ENCODE results near the gene CFAP99.

Gene CFAP99

GRCh38 chr4:2434420-2434819, 15.7 kb downstream of the CFAP99 start:
- no peaks in the 10 kb centered on the region for H3K36me3 Mint-ChIP-seq (ENCODE audit: low read depth)
- H3K4me1 Mint-ChIP-seq (ENCODE audit: low read depth): no peaks in the 10 kb centered on the region
- H3K27me3 Mint-ChIP-seq (ENCODE audit: low read depth): no peaks in the 10 kb centered on the region
- no peak overlapping the region for H3K4me3 Mint-ChIP-seq
- DNase-seq (ENCODE audit: low spot score): no peak
- H3K9me3 Mint-ChIP-seq: no peaks in the 10 kb centered on the region
- no peak overlapping the region for H3K27ac Mint-ChIP-seq

GRCh38 chr4:2436301-2436700, 17.5 kb downstream of the CFAP99 start:
- Mint-ChIP-seq H3K27ac (no peak overlapping the region), H3K4me3 (no peak overlapping the region), H3K4me1 (ENCODE audit: low read depth) (no peaks in the 10 kb centered on the region), H3K9me3 (no peaks in the 10 kb centered on the region), H3K27me3 (ENCODE audit: low read depth) (no peaks in the 10 kb centered on the region), H3K36me3 (ENCODE audit: low read depth) (no peaks in the 10 kb centered on the region)
- no peak for DNase-seq (ENCODE audit: low spot score)

- Mint-ChIP-seq H3K4me1 (ENCODE audit: low read depth) (peaks cover 4% of the 10 kb centered on the region), H3K9me3 (no peaks in the 10 kb centered on the region), H3K36me3 (ENCODE audit: low read depth) (no peaks in the 10 kb centered on the region), H3K27me3 (ENCODE audit: low read depth) (no peaks in the 10 kb centered on the region), H3K27ac (no peak overlapping the region), H3K4me3 (no peak overlapping the region)
- no peak for DNase-seq (ENCODE audit: low spot score)
Observed at GRCh38 chr4:2436761-2437474, 18.2 kb downstream of the CFAP99 start.

GRCh38 chr4:2437475-2438215, 18.9 kb downstream of the CFAP99 start:
- Mint-ChIP-seq H3K9me3 (no peaks in the 10 kb centered on the region), H3K36me3 (ENCODE audit: low read depth) (no peaks in the 10 kb centered on the region), H3K27ac (no peak overlapping the region), H3K27me3 (ENCODE audit: low read depth) (no peaks in the 10 kb centered on the region), H3K4me1 (ENCODE audit: low read depth) (peaks cover 4% of the 10 kb centered on the region), H3K4me3 (no peak overlapping the region)
- DNase-seq (ENCODE audit: low spot score): no peak

GRCh38 chr4:2438822-2439718, 20.3 kb downstream of the CFAP99 start:
- no peak for DNase-seq (ENCODE audit: low spot score)
- Mint-ChIP-seq H3K9me3 (no peaks in the 10 kb centered on the region), H3K27me3 (ENCODE audit: low read depth) (no peaks in the 10 kb centered on the region), H3K4me1 (ENCODE audit: low read depth) (peaks cover 4% of the 10 kb centered on the region), H3K4me3 (no peak overlapping the region), H3K36me3 (ENCODE audit: low read depth) (no peaks in the 10 kb centered on the region), H3K27ac (no peak overlapping the region)

GRCh38 chr4:2441393-2442174, 22.8 kb downstream of the CFAP99 start:
- Mint-ChIP-seq H3K4me1 (ENCODE audit: low read depth) (peaks cover 4% of the 10 kb centered on the region), H3K36me3 (ENCODE audit: low read depth) (no peaks in the 10 kb centered on the region), H3K27me3 (ENCODE audit: low read depth) (no peaks in the 10 kb centered on the region), H3K4me3 (no peak overlapping the region), H3K9me3 (no peaks in the 10 kb centered on the region), H3K27ac (peak overlapping the region; percentile 65)
- DNase-seq (ENCODE audit: low spot score): peak; percentile 69

- DNase-seq (ENCODE audit: low spot score): no peak
- no peaks in the 10 kb centered on the region for H3K9me3 Mint-ChIP-seq
- H3K36me3 Mint-ChIP-seq (ENCODE audit: low read depth): no peaks in the 10 kb centered on the region
- no peak overlapping the region for H3K4me3 Mint-ChIP-seq
- H3K27ac Mint-ChIP-seq: no peak overlapping the region
- H3K4me1 Mint-ChIP-seq (ENCODE audit: low read depth): peaks cover 4% of the 10 kb centered on the region
- no peaks in the 10 kb centered on the region for H3K27me3 Mint-ChIP-seq (ENCODE audit: low read depth)
Observed at GRCh38 chr4:2442175-2442993, 23.6 kb downstream of the CFAP99 start.

- no peak overlapping the region for H3K4me3 Mint-ChIP-seq
- H3K9me3 Mint-ChIP-seq: no peaks in the 10 kb centered on the region
- no peaks in the 10 kb centered on the region for H3K36me3 Mint-ChIP-seq (ENCODE audit: low read depth)
- no peak for DNase-seq (ENCODE audit: low spot score)
- no peaks in the 10 kb centered on the region for H3K27me3 Mint-ChIP-seq (ENCODE audit: low read depth)
- no peak overlapping the region for H3K27ac Mint-ChIP-seq
- peaks cover 4% of the 10 kb centered on the region for H3K4me1 Mint-ChIP-seq (ENCODE audit: low read depth)
Observed at GRCh38 chr4:2443061-2443730, 24.4 kb downstream of the CFAP99 start.

GRCh38 chr4:2443956-2444740, 25.4 kb downstream of the CFAP99 start:
- no peaks in the 10 kb centered on the region for H3K27me3 Mint-ChIP-seq (ENCODE audit: low read depth)
- no peak overlapping the region for H3K4me3 Mint-ChIP-seq
- H3K9me3 Mint-ChIP-seq: no peaks in the 10 kb centered on the region
- H3K4me1 Mint-ChIP-seq (ENCODE audit: low read depth): peaks cover 4% of the 10 kb centered on the region
- H3K36me3 Mint-ChIP-seq (ENCODE audit: low read depth): no peaks in the 10 kb centered on the region
- DNase-seq (ENCODE audit: low spot score): no peak
- H3K27ac Mint-ChIP-seq: no peak overlapping the region

GRCh38 chr4:2445130-2445529, 26.4 kb downstream of the CFAP99 start:
- Mint-ChIP-seq H3K27me3 (ENCODE audit: low read depth) (no peaks in the 10 kb centered on the region), H3K4me1 (ENCODE audit: low read depth) (peaks cover 4% of the 10 kb centered on the region), H3K4me3 (no peak overlapping the region), H3K9me3 (no peaks in the 10 kb centered on the region), H3K27ac (no peak overlapping the region), H3K36me3 (ENCODE audit: low read depth) (no peaks in the 10 kb centered on the region)
- DNase-seq (ENCODE audit: low spot score): no peak

GRCh38 chr4:2445571-2445970, 26.8 kb downstream of the CFAP99 start:
- H3K4me3 Mint-ChIP-seq: no peak overlapping the region
- H3K36me3 Mint-ChIP-seq (ENCODE audit: low read depth): no peaks in the 10 kb centered on the region
- no peak overlapping the region for H3K27ac Mint-ChIP-seq
- H3K27me3 Mint-ChIP-seq (ENCODE audit: low read depth): no peaks in the 10 kb centered on the region
- DNase-seq (ENCODE audit: low spot score): no peak
- H3K9me3 Mint-ChIP-seq: no peaks in the 10 kb centered on the region
- H3K4me1 Mint-ChIP-seq (ENCODE audit: low read depth): peaks cover 4% of the 10 kb centered on the region
